H7 (cell line): ENCODE measurements around the gene TFDP2. TPM values are rescaled to one million over a fixed set of nuclear protein-coding genes. Genes with fewer than 3 reads are reported as not detected.
"Not testable (repeated sequence)": the region's sequence is repeated elsewhere in the genome, so short reads cannot be mapped to it uniquely, and the experiment has no call there.

Experiments
- DNase-seq: peaks from one replicate; pipeline ENCODE4 v3.0.0; 2012
- H3K27me3 ChIP-seq: 2 replicates; pipeline ENCODE4 v1.6.0; 2011; ENCODE audit warnings: mild to moderate bottlenecking, low read length; ENCODE audit not compliant: control insufficient read depth, insufficient read depth
- H3K36me3 ChIP-seq: replicated peaks from 2 replicates; pipeline ENCODE4 v1.5.1; 2011; ENCODE audit warnings: low read length; ENCODE audit not compliant: control insufficient read depth, insufficient read depth
- H3K4me3 ChIP-seq: 2 replicates; pipeline ENCODE4 v1.5.1; 2011; ENCODE audit warnings: low read depth, mild to moderate bottlenecking, control low read depth, low read length, moderate library complexity; ENCODE audit not compliant: insufficient read depth
- total RNA-seq: library from RNA; depleted of rRNA; stranded (reverse); fragments of >200 nt; shearing (Covaris generic); gene quantifications from 2 replicates; pipeline ENCODE4 v1.2.3, GENCODE V29; 2014

Gene TFDP2
- total RNA-seq, 1 experiment from 2014 or later = 66.2 TPM

DNA sequence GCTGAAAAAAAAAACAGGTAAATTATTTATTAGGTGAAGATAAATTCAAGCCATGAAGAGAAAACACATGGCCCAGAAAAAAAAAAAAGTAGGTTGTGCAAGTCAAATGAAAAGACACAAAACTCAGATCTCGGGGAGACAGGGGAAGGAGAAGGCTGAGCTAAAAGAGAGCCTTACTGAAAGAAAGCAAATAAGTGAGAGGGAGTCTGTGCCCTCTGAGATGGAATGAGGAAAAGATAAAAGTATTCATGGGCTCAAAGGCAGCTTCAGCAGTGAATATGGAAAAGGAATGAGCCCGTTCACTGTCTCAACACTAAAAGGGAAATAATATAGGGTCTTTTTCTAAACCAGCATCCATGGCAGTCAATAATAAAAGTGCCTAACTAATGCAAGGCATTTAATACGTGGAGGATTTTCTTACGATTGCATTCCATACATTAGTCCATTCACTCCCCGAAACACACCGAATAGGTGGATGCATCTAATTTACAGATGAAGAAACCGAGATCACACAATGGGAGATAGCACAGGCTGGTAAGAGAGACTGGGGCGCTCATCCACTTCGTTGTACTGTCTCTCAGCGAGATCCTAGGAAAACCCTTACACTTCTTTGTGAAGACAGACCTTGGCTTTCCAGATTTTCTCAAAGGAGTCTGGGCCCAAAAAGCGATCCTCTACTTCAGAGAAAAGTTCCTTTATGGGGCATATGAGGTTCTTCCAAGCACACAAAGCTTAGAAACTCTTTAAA, 1.1 kb downstream of the TFDP2 start:
- DNase-seq = peak; percentile 35
- Histone ChIP-seq H3K4me3 (peak overlapping the region; percentile 73), H3K36me3 (no peaks in the 10 kb centered on the region), H3K27me3 (peaks cover 18% of the 10 kb centered on the region)

GRCh38 chr3:142144587-142144986, 4.8 kb downstream of the TFDP2 start:
- H3K27me3 ChIP-seq = peaks cover 16% of the 10 kb centered on the region
- H3K4me3 ChIP-seq, H3K36me3 ChIP-seq, DNase-seq: not testable (repeated sequence)

DNA sequence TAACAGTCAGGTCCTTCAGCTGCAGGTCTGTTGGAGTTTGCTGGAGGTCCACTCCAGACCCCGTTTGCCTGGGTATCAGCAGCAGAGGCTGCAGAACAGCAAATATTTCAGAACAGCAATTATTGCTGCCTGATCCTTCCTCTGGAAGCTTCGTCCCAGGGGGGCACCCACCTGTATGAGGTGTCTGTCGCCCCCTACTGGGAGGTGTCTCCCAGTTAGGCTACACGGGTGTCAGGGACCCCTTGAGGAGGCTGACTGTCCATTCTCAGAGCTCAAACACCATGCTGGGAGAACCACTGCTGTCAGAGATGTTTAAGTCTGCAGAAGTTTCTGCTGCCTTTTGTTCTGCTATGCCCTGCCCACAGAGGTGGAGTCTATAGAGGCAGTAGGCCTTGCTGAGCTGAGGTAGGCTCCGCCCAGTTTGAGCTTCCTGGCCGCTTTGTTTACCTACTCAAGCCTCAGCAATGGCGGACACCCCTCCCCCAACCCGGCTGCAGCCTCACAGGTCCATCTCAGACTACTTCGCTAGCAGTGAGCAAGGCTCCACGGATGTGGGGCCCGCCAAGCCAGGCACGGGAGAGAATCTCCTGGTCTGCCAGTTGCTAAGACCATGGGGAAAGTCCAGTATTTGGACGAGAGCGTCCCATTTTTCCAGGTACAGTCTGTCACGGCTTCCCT, 8.6 kb downstream of the TFDP2 start:
- not testable (repeated sequence) for H3K4me3 ChIP-seq, H3K36me3 ChIP-seq, DNase-seq, H3K27me3 ChIP-seq

GRCh38 chr3:142137089-142137488, 12.3 kb downstream of the TFDP2 start:
- not testable (repeated sequence) for H3K27me3 ChIP-seq, DNase-seq, H3K4me3 ChIP-seq, H3K36me3 ChIP-seq

GRCh38 chr3:142134799-142135325, 14.5 kb downstream of the TFDP2 start:
- H3K36me3 ChIP-seq = no peaks in the 10 kb centered on the region
- DNase-seq = no peak
- no peak overlapping the region for H3K4me3 ChIP-seq
- H3K27me3 ChIP-seq = no peaks in the 10 kb centered on the region

DNA sequence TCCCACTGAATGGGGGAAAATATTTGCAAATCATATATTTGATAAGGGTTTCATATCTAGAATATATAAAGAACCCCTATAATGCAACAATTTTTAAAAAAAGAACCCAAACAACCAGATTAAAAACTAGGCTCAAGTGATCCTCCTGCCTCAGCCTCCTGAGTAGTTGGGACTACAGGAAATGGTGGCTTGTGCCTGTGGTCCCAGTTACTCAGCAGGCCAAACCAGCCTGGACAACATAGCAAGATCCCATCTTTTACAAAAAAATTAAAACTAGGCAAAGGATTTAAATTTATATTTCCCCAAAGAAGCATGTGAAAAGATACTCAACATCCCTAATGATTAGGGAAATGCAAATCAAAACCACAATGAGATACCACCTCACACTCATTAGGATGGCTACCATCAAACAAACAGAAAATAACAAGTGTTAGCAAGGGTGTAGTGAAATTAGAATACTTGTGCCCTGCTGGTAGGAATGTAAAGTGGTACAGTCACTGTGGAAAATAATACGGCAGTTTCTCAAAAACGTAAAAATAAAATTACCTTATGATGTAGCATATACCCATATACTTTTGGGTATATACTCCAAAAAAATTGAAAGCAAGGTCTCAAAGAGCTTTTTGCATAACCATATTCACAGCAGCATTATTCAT, 19.7 kb downstream of the TFDP2 start:
- DNase-seq = no peak
- H3K4me3 ChIP-seq = no peak overlapping the region
- no peaks in the 10 kb centered on the region for H3K36me3 ChIP-seq
- H3K27me3 ChIP-seq = no peaks in the 10 kb centered on the region

DNA sequence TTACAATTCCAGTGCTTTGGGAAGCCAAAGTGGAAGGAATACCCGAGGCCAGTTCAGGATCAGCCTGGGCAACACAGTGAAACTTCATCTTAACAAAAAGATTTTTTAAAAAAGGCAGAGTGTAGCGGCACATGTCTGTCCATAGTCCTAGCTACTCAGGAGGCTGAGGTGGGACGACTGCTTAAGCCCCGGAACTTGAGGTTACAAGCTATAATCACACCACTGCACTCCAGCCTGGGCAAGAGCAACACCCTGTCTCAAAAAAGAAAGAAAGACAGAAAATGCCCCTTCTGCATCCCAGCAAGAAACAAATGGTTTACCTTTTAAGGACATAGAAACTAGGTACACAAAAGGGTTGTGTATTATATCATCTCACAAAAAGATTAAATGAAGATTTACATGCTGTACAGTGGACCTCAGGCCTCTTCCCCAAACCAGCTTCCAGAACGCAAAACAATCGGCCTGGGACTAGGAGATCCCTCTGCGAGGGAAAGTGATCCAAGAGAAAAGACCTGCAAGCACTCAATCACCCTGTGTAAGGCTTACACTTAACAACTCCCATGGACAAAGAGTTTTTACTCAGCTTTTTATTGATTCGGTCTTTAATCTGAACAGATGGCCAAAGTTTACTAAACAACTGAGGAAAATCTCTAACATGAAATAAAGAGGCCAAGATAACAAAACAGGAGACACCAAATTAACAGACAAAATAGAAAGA, 21.2 kb downstream of the TFDP2 start:
- no peaks in the 10 kb centered on the region for H3K27me3 ChIP-seq
- no peaks in the 10 kb centered on the region for H3K36me3 ChIP-seq
- no peak for DNase-seq
- H3K4me3 ChIP-seq = no peak overlapping the region

DNA sequence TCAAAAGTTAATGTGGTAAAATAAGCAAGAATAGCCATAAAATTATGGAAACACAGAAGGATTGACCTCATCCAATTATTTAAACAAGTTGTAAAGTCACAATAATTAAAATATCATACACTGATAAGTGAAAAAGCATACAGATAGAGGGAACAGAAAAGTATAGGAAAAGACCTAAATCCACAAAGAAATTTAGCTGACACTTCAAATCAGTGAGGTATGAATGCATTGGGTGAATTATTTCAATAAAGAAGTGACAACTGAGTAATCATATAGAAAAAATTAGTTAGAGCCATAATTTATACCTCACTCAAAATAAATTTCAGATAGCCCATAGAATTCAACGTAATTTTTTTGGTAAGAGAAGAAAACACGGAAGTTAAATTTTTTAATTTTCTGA, 25.1 kb downstream of the TFDP2 start:
- no peaks in the 10 kb centered on the region for H3K27me3 ChIP-seq
- no peaks in the 10 kb centered on the region for H3K36me3 ChIP-seq

DNA sequence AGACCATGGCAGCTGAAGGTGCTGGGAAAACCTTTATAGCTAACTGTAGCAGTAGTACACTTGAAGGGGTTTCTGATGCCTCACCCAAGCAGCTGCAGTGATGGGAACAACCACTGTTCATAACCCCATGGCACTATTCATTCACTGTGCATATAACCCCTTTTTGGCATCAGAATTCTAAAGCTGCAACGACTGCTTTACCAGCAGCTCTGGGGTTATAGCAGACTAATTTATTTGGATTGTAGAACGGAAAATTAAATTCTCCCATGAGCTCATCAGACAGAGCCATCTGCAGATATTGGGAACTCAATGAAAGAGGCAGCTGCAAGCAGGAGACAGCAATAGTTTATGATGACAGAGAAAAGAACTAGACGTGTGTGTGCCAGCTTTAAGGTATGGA, 28.6 kb downstream of the TFDP2 start:
- no peak for DNase-seq
- no peaks in the 10 kb centered on the region for H3K27me3 ChIP-seq
- no peak overlapping the region for H3K4me3 ChIP-seq
- no peaks in the 10 kb centered on the region for H3K36me3 ChIP-seq

More for the DNA sequence above, 25.1 kb downstream of the TFDP2 start:
- no peak overlapping the region for H3K4me3 ChIP-seq
- no peak for DNase-seq

DNA sequence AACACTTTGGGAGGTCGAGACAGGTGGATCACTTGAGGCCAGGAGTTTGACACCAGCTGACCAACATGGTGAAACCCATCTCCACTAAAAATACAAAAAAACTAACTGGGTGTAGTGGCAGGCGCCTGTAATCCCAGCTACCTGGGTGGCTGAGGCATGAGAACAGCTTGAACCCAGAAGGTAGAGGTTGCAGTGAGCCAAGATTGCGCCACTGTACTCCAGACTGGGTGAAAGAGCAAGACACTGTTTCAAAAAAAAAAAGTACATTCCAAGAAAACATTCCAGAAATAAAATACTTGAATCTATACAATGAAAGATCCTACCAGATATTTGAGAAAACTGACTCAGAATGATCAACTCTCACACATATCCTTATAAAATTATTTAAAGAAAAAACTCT, 30.4 kb downstream of the TFDP2 start:
- no peak for DNase-seq
- Histone ChIP-seq H3K27me3 (no peaks in the 10 kb centered on the region), H3K36me3 (no peaks in the 10 kb centered on the region), H3K4me3 (no peak overlapping the region)

- H3K27me3 ChIP-seq = no peaks in the 10 kb centered on the region
Measured at GRCh38 chr3:142117056-142117851, 32.1 kb downstream of the TFDP2 start.

DNA sequence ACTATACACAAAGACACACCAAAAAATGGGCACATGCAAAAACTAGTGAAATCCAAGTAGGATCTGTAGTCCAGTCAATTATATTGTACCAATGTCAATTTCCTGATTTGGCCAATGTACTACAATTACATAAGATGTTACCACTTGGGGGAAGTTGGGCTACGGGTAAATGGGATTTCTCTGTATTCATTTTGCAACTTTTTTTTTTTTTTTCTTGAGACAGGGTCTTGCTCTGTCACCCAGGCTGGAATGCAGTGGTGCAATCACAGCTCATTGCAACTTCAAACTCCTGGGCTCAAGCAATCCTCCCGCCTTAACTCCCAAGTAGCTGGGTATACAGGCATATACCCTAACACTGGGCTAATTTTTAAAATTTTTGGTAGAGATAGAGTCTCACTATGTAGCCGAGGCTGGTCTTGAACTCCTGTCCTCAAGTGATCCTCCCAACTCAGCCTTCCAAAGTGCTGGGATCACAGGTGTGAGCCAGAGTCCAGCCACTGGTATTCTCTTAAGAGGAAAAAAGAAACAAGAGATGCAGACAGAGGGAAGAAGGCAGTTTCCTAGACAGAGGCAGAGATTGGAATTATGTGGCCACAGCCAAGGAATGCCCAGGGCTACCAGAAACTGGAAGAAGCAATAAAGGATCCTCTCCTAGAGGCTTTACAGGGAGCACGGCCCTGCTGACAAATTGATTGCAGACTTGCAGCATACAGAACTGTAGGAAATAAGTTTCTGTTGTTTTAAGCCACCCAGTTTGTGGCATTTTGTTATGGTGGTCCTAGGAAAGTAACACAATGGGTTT, 33.3 kb downstream of the TFDP2 start:
- no peak for DNase-seq
- no peak overlapping the region for H3K4me3 ChIP-seq
- H3K27me3 ChIP-seq = no peaks in the 10 kb centered on the region
- H3K36me3 ChIP-seq = no peaks in the 10 kb centered on the region

More at GRCh38 chr3:142117056-142117851, 32.1 kb downstream of the TFDP2 start:
- DNase-seq = no peak
- H3K36me3 ChIP-seq = no peaks in the 10 kb centered on the region
- no peak overlapping the region for H3K4me3 ChIP-seq

GRCh38 chr3:142112601-142113000, 36.7 kb downstream of the TFDP2 start:
- H3K27me3 ChIP-seq = no peaks in the 10 kb centered on the region
- H3K36me3 ChIP-seq = no peaks in the 10 kb centered on the region
- no peak for DNase-seq
- H3K4me3 ChIP-seq = no peak overlapping the region
